Right lobe of liver (tissue), 4 donors: Measurements from ENCODE around the gene PPM1K.

Source experiments
- CTCF ChIP-seq, 4 donors: fragments of 200-600 bp in 3 of 4; fragments of 450-650 bp in 1 of 4; IDR thresholded peaks; one replicate each; pipeline versions ENCODE4 v1.5.1 to v1.8.0; 2016 to 2022; ENCODE audit warnings: antibody characterized with exemption in 4 of 4, mild to moderate bottlenecking in 2 of 4
- POLR2A ChIP-seq: fragments of 450-650 bp; IDR thresholded peaks from one replicate; pipeline ENCODE4 v1.6.1; 2017; ENCODE audit warnings: antibody characterized with exemption, mild to moderate bottlenecking
- donor health status: DM: no; HTN: no; CAD: no.
- donor health status: DM: no; HTN: no; CAD: no.
- donor health status: DM: no; HTN: yes; CAD: no.

- TF ChIP-seq CTCF (IDR thresholded peaks at IDR 0.05) (no peak), POLR2A (no peak)
Measured at GRCh38 chr4:88264336-88264735, 20.0 kb downstream of the PPM1K start.
